Measurements from ENCODE around the gene ZDHHC14.
"Not testable (repeated sequence)": the region's sequence is repeated elsewhere in the genome, so short reads cannot be mapped to it uniquely, and the experiment has no call there.

Gene ZDHHC14

GRCh38 chr6:157720964-157721363 lies 340.0 kb downstream of the ZDHHC14 start:
- not testable (repeated sequence) for DNase-seq (ENCODE audit: low read depth)

GRCh38 chr6:157721426-157721825 lies 340.4 kb downstream of the ZDHHC14 start:
- DNase-seq (ENCODE audit: low read depth): no peak

- DNase-seq (ENCODE audit: low read depth): no peak
These were observed 340.8 kb downstream of the ZDHHC14 start for GRCh38 chr6:157721830-157722229.

- no peak for DNase-seq (ENCODE audit: low read depth)
These were observed 342.4 kb downstream of the ZDHHC14 start for GRCh38 chr6:157723376-157723775.

GRCh38 chr6:157724138-157724820 lies 343.3 kb downstream of the ZDHHC14 start:
- DNase-seq (ENCODE audit: low read depth): no peak

GRCh38 chr6:157724960-157725741 lies 344.2 kb downstream of the ZDHHC14 start:
- DNase-seq (ENCODE audit: low read depth): no peak

- DNase-seq (ENCODE audit: low read depth): no peak
These were observed 344.8 kb downstream of the ZDHHC14 start for GRCh38 chr6:157725836-157726235.

GRCh38 chr6:157726892-157727628 lies 346.1 kb downstream of the ZDHHC14 start:
- no peak for DNase-seq (ENCODE audit: low read depth)

All from activated T-helper 9 cell treated with anti-CD3 and anti-CD28 coated beads, Interleukin-2, amount 50 U/mL, for 16 hours (primary cell).